A673 (cell line): Measurements from ENCODE around the gene FBLN2. TPM values are rescaled to one million over a fixed set of nuclear protein-coding genes. Genes with fewer than 3 reads are reported as not detected.

Source experiments
- BruUV-seq: library from RNA; stranded (reverse); fragments of 400-500 nt; replicated peaks from 2 replicates; lab custom pipeline; 2021; lab: Mats Ljungman, UMichigan
- CTCF ChIA-PET: fragments of 300-600 bp; sonication (Branson Sonifier 250); formaldehyde crosslinking; loops from one replicate; lab custom pipeline; 2022; ENCODE audit warnings: antibody characterized with exemption; lab: Charles Lee
- POLR2A ChIA-PET: fragments of 300-600 bp; sonication (Branson Sonifier 250); formaldehyde crosslinking; loops from one replicate; lab custom pipeline; 2022; ENCODE audit warnings: antibody characterized with exemption; ENCODE audit not compliant: low non-redundant PET; lab: Charles Lee
- DNase-seq: peaks from one replicate; pipeline ENCODE4 v3.0.0-alpha.2; 2015; ENCODE audit warnings: low spot score
- H3K27ac ChIP-seq: fragments of 200-600 bp; sonication (generic); 2 replicates; pipeline ENCODE4 v1.5.1; 2016; ENCODE audit warnings: mixed run types, low read depth, mild to moderate bottlenecking, mixed read lengths, antibody characterized with exemption, low read length; ENCODE audit not compliant: poor library complexity, severe bottlenecking
- H3K27me3 ChIP-seq: fragments of 200-600 bp; sonication (generic); replicated peaks from 2 replicates; pipeline ENCODE4 v1.6.1; 2017; ENCODE audit warnings: mixed run types, low read depth, mild to moderate bottlenecking, mixed read lengths, antibody characterized with exemption, low read length; ENCODE audit not compliant: insufficient read depth, poor library complexity
- H3K36me3 ChIP-seq: fragments of 200-600 bp; sonication (generic); 2 replicates; pipeline ENCODE4 v1.6.1; 2016; ENCODE audit warnings: mixed run types, mild to moderate bottlenecking, mixed read lengths, antibody characterized with exemption, low read length; ENCODE audit not compliant: insufficient read depth, poor library complexity, severe bottlenecking
- H3K4me1 ChIP-seq: fragments of 200-600 bp; sonication (generic); 2 replicates; pipeline ENCODE4 v1.6.1; 2017; ENCODE audit warnings: mixed run types, mild to moderate bottlenecking, mixed read lengths, antibody characterized with exemption, low read length; ENCODE audit not compliant: insufficient read depth, poor library complexity, severe bottlenecking
- H3K4me3 ChIP-seq: fragments of 200-600 bp; sonication (generic); 2 replicates; pipeline ENCODE4 v1.5.1; 2016; ENCODE audit warnings: low read depth, mixed run types, mild to moderate bottlenecking, mixed read lengths, low read length; ENCODE audit not compliant: poor library complexity, severe bottlenecking
- H3K9me3 ChIP-seq: fragments of 200-600 bp; sonication (generic); 2 replicates; pipeline ENCODE4 v1.6.1; 2016; ENCODE audit warnings: mixed run types, low read depth, mild to moderate bottlenecking, mixed read lengths, antibody characterized with exemption, low read length; ENCODE audit not compliant: poor library complexity, severe bottlenecking
- CTCF ChIP-seq: fragments of 300-800, 200-600 bp; sonication (generic); conservative IDR thresholded peaks from 2 replicates; pipeline ENCODE4 v1.5.1; 2017; ENCODE audit warnings: low read depth, mild to moderate bottlenecking, antibody characterized with exemption, low read length, moderate library complexity, mixed read lengths
- EZH2 ChIP-seq: fragments of 200-600 bp; sonication (generic); IDR thresholded peaks from 2 replicates; pipeline ENCODE4 v1.6.1; 2017; ENCODE audit warnings: borderline replicate concordance, low read depth, mild to moderate bottlenecking, mixed read lengths, antibody characterized with exemption, low read length; ENCODE audit not compliant: poor library complexity, severe bottlenecking
- intact Hi-C: fragments of 100-400 bp; cut with micrococcal nuclease; formaldehyde crosslinking; loops from one replicate; pipeline ENCODE4 v1.10.0; 2022; ENCODE audit not compliant: unreplicated experiment
- total RNA-seq: library from RNA; stranded (reverse); gene quantifications from 2 replicates; pipeline ENCODE4 v1.2.3, GENCODE V29; 2021

Gene FBLN2
- total RNA-seq, 1 experiment from 2014 or later = 0.71 TPM

GRCh38 chr3:13526626-13526949, 22.3 kb upstream of the FBLN2 start:
- H3K36me3 ChIP-seq = no peaks in the 10 kb centered on the region
- peaks cover 17% of the 10 kb centered on the region for H3K4me1 ChIP-seq
- intact Hi-C loops = no loop called here
- H3K27me3 ChIP-seq = no peaks in the 10 kb centered on the region
- no peaks in the 10 kb centered on the region for H3K9me3 ChIP-seq
- TF ChIP-seq EZH2 (no peak), CTCF (no peak)
- POLR2A ChIA-PET = no interaction called here
- no peak for DNase-seq
- no TSS peak for BruUV-seq
- CTCF ChIA-PET = no interaction called here
- H3K27ac ChIP-seq = peak overlapping the region; percentile 13
- H3K4me3 ChIP-seq = no peak overlapping the region

GRCh38 chr3:13528217-13528867, 20.6 kb upstream of the FBLN2 start:
- no peak overlapping the region for H3K4me3 ChIP-seq
- intact Hi-C loops = no loop called here
- no peaks in the 10 kb centered on the region for H3K27me3 ChIP-seq
- DNase-seq = peak; percentile 39
- ChIA-PET CTCF (no interaction called here), POLR2A (interaction anchor here (0.5 kb wide), 1 partner anchor 59 kb away, joined by 3 read pairs; no protein-coding TSS in a partner anchor)
- peaks cover 17% of the 10 kb centered on the region for H3K4me1 ChIP-seq
- TF ChIP-seq EZH2 = no peak
- no peak for TF ChIP-seq CTCF
- H3K27ac ChIP-seq = no peak overlapping the region
- H3K36me3 ChIP-seq = no peaks in the 10 kb centered on the region
- H3K9me3 ChIP-seq = no peaks in the 10 kb centered on the region
- no TSS peak for BruUV-seq

- H3K4me3 ChIP-seq = no peak overlapping the region
- no TSS peak for BruUV-seq
- no peak overlapping the region for H3K27ac ChIP-seq
- H3K36me3 ChIP-seq = no peaks in the 10 kb centered on the region
- CTCF ChIA-PET = no interaction called here
- H3K4me1 ChIP-seq = peaks cover 17% of the 10 kb centered on the region
- H3K27me3 ChIP-seq = no peaks in the 10 kb centered on the region
- TF ChIP-seq CTCF = no peak
- no peak for TF ChIP-seq EZH2
- no peak for DNase-seq
- POLR2A ChIA-PET = no interaction called here
- intact Hi-C loops = no loop called here
- no peaks in the 10 kb centered on the region for H3K9me3 ChIP-seq
These were observed 19.5 kb upstream of the FBLN2 start for GRCh38 chr3:13529196-13530112.
